DND-41 (cell line): ENCODE measurements around the gene PEX16.

Experiments
- ATAC-seq: fragments of 200-7000 bp; cut with Tn5 transposase; 3 replicates; pipeline ENCODE4 v1.9.1; 2021; ENCODE audit warnings: low read depth; ENCODE audit not compliant: insufficient read depth
- DNase-seq: peaks from one replicate; pipeline ENCODE4 v3.0.0-alpha.2; 2020
- H2AFZ ChIP-seq: 2 replicates; pipeline ENCODE4 v1.6.0; 2012; ENCODE audit warnings: low read depth, low read length
- H3K27ac ChIP-seq: 2 replicates; pipeline ENCODE4 v1.5.1; 2012; ENCODE audit warnings: low read length, inconsistent platforms
- H3K27me3 ChIP-seq: fragments of 200-600 bp; sonication (generic); 2 replicates; pipeline ENCODE4 v1.6.0; 2012; ENCODE audit warnings: low read length, mild to moderate bottlenecking, inconsistent platforms; ENCODE audit not compliant: insufficient read depth, poor library complexity
- H3K36me3 ChIP-seq: 2 replicates; pipeline ENCODE4 v1.5.1; 2012; ENCODE audit warnings: low read length, inconsistent platforms; ENCODE audit not compliant: insufficient read depth
- H3K4me1 ChIP-seq: 2 replicates; pipeline ENCODE4 v1.5.1; 2012; ENCODE audit warnings: mild to moderate bottlenecking, low read length; ENCODE audit not compliant: insufficient read depth
- H3K4me2 ChIP-seq: 2 replicates; pipeline ENCODE4 v1.6.0; 2012; ENCODE audit warnings: mild to moderate bottlenecking, moderate library complexity, low read length, inconsistent platforms; ENCODE audit not compliant: insufficient read depth
- H3K4me3 ChIP-seq, 2 experiments: fragments of 200-600 bp in 1 of 2; shearing (Covaris generic) in 1 of 2; 2 replicates each; pipeline ENCODE4 v1.5.1; 2012 to 2016; ENCODE audit warnings: inconsistent platforms in 2 of 2, low read length in 2 of 2, mild to moderate bottlenecking in 2 of 2, low read depth in 1 of 2, moderate library complexity in 1 of 2
- H3K79me2 ChIP-seq: 2 replicates; pipeline ENCODE4 v1.6.0; 2012; ENCODE audit warnings: low read length, inconsistent platforms; ENCODE audit not compliant: insufficient read depth
- H3K9ac ChIP-seq: 2 replicates; pipeline ENCODE4 v1.6.0; 2012; ENCODE audit warnings: low read depth, mild to moderate bottlenecking, inconsistent platforms, low read length, moderate library complexity
- H3K9me3 ChIP-seq: 2 replicates; pipeline ENCODE4 v1.5.1; 2012; ENCODE audit warnings: low read length, moderate library complexity, mild to moderate bottlenecking, inconsistent platforms; ENCODE audit not compliant: insufficient read depth, severe bottlenecking
- H4K20me1 ChIP-seq: 2 replicates; pipeline ENCODE4 v1.6.0; 2012; ENCODE audit warnings: low read length; ENCODE audit not compliant: insufficient read depth
- CTCF ChIP-seq: IDR thresholded peaks from 2 replicates; pipeline ENCODE4 v1.5.1; 2012; ENCODE audit warnings: borderline replicate concordance, low read length, moderate library complexity, mild to moderate bottlenecking; ENCODE audit not compliant: poor library complexity, severe bottlenecking; ENCODE audit errors: extremely low read depth
- EZH2 ChIP-seq: IDR thresholded peaks from 3 replicates; pipeline ENCODE4 v1.6.1; 2012; ENCODE audit warnings: borderline replicate concordance, low read depth, mild to moderate bottlenecking, moderate library complexity, low read length, inconsistent platforms; ENCODE audit not compliant: severe bottlenecking

The PEX16 gene

GRCh38 chr11:45926536-45927331 is 9.1 kb upstream of the PEX16 start:
- no peak for ATAC-seq
- Histone ChIP-seq H4K20me1 (no peaks in the 10 kb centered on the region), H3K79me2 (no peaks in the 10 kb centered on the region), H3K27ac (no peak overlapping the region), H3K27me3 (no peaks in the 10 kb centered on the region), H3K9ac (no peak overlapping the region), H3K4me3 (no peak overlapping the region), H3K4me1 (no peaks in the 10 kb centered on the region), H3K4me2 (no peak overlapping the region), H3K9me3 (no peaks in the 10 kb centered on the region), H3K36me3 (peaks cover 1% of the 10 kb centered on the region; the same call in 1 of the 2 replicates), H2AFZ (no peak overlapping the region)
- no peak for TF ChIP-seq EZH2
- TF ChIP-seq CTCF: no peak
- no peak for DNase-seq

- no peak for TF ChIP-seq EZH2
- H3K79me2 ChIP-seq: no peaks in the 10 kb centered on the region
- no peaks in the 10 kb centered on the region for H4K20me1 ChIP-seq
- no peak overlapping the region for H2AFZ ChIP-seq
- ATAC-seq (no peak), DNase-seq (no peak)
- no peaks in the 10 kb centered on the region for H3K4me1 ChIP-seq
- H3K36me3 ChIP-seq: no peaks in the 10 kb centered on the region
- no peak overlapping the region for H3K9ac ChIP-seq
- H3K4me2 ChIP-seq: no peak overlapping the region
- no peaks in the 10 kb centered on the region for H3K27me3 ChIP-seq
- no peaks in the 10 kb centered on the region for H3K9me3 ChIP-seq
- no peak overlapping the region for H3K27ac ChIP-seq
- no peak overlapping the region for H3K4me3 ChIP-seq
These were observed 8.3 kb upstream of the PEX16 start for GRCh38 chr11:45926001-45926401.

- no peak overlapping the region for H3K9ac ChIP-seq
- H3K4me2 ChIP-seq: no peak overlapping the region
- H3K9me3 ChIP-seq: no peaks in the 10 kb centered on the region
- no peaks in the 10 kb centered on the region for H4K20me1 ChIP-seq
- H3K79me2 ChIP-seq: no peaks in the 10 kb centered on the region
- no peak for TF ChIP-seq CTCF
- no peaks in the 10 kb centered on the region for H3K27me3 ChIP-seq
- H3K4me1 ChIP-seq: no peaks in the 10 kb centered on the region
- DNase-seq (no peak), ATAC-seq (no peak)
- H3K36me3 ChIP-seq: no peaks in the 10 kb centered on the region
- no peak overlapping the region for H2AFZ ChIP-seq
- H3K27ac ChIP-seq: no peak overlapping the region
- H3K4me3 ChIP-seq: no peak overlapping the region
These were observed 7.9 kb upstream of the PEX16 start for GRCh38 chr11:45925550-45925949.

- no peak overlapping the region for H2AFZ ChIP-seq
- no peak overlapping the region for H3K4me2 ChIP-seq
- no peak overlapping the region for H3K9ac ChIP-seq
- no peak overlapping the region for H3K4me3 ChIP-seq
- no peak overlapping the region for H3K27ac ChIP-seq
- H3K27me3 ChIP-seq: no peaks in the 10 kb centered on the region
- H3K79me2 ChIP-seq: no peaks in the 10 kb centered on the region
- no peaks in the 10 kb centered on the region for H3K9me3 ChIP-seq
- H3K4me1 ChIP-seq: no peaks in the 10 kb centered on the region
- DNase-seq (no peak), ATAC-seq (no peak)
- TF ChIP-seq EZH2: no peak
- TF ChIP-seq CTCF: no peak
- no peaks in the 10 kb centered on the region for H3K36me3 ChIP-seq
- no peaks in the 10 kb centered on the region for H4K20me1 ChIP-seq
These were observed 7.2 kb upstream of the PEX16 start for GRCh38 chr11:45924927-45925326.
